ENCODE data around the gene CARD10. TPM values are rescaled to one million over a fixed set of nuclear protein-coding genes. Genes with fewer than 3 reads are reported as not detected.

The CARD10 gene
- total RNA-seq, 1 experiment from 2014 or later = 17.7 TPM

- H3K23ac ChIP-seq (ENCODE audit: insufficient read length, low read depth, low read length) = no peak overlapping the region
- H3K79me1 ChIP-seq (ENCODE audit: insufficient read depth, low read depth, low read length, poor library complexity, severe bottlenecking) = no peaks in the 10 kb centered on the region
- H3K18ac ChIP-seq (ENCODE audit: insufficient read length, low read depth, low read length) = no peak overlapping the region
- no peak overlapping the region for H2BK120ac ChIP-seq (ENCODE audit: low read depth, low read length, poor library complexity, severe bottlenecking)
- peaks cover 2% of the 10 kb centered on the region; the same call in 1 of the 2 replicates for H3K4me1 ChIP-seq (ENCODE audit: insufficient read depth, low read length)
- no peak overlapping the region for H4K5ac ChIP-seq (ENCODE audit: insufficient read length, low read depth, low read length)
- peaks cover 13% of the 10 kb centered on the region for H3K27me3 Mint-ChIP-seq (ENCODE audit: low read depth)
- H3K79me2 ChIP-seq (ENCODE audit: insufficient read depth, low read length) = no peaks in the 10 kb centered on the region
- H3T11ph ChIP-seq (ENCODE audit: low read length) = no peak overlapping the region
- DNase-seq = no peak
- no peaks in the 10 kb centered on the region; a peak in 2 of 5 replicates for H3K9me3 Mint-ChIP-seq
- H2BK15ac ChIP-seq (ENCODE audit: low read depth, low read length) = no peak overlapping the region
- no peak overlapping the region for H3K4me2 ChIP-seq (ENCODE audit: insufficient read depth, insufficient read length, low read length)
- TF ChIP-seq, protein P1, sequence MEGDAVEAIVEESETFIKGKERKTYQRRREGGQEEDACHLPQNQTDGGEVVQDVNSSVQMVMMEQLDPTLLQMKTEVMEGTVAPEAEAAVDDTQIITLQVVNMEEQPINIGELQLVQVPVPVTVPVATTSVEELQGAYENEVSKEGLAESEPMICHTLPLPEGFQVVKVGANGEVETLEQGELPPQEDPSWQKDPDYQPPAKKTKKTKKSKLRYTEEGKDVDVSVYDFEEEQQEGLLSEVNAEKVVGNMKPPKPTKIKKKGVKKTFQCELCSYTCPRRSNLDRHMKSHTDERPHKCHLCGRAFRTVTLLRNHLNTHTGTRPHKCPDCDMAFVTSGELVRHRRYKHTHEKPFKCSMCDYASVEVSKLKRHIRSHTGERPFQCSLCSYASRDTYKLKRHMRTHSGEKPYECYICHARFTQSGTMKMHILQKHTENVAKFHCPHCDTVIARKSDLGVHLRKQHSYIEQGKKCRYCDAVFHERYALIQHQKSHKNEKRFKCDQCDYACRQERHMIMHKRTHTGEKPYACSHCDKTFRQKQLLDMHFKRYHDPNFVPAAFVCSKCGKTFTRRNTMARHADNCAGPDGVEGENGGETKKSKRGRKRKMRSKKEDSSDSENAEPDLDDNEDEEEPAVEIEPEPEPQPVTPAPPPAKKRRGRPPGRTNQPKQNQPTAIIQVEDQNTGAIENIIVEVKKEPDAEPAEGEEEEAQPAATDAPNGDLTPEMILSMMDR (conservative IDR thresholded peaks at IDR 0.05) = no peak
- peak overlapping the region in 1 of 3 experiments; percentile 82; a peak in 2 of 7 replicates for H3K27ac Mint-ChIP-seq
- H3K9me3 ChIP-seq (ENCODE audit: control insufficient read depth, low read depth, low read length) = no peaks in the 10 kb centered on the region
- no peak overlapping the region for H3K9ac ChIP-seq (ENCODE audit: extremely low read depth, insufficient read length, low read length)
- peaks cover 27 to 48% of the 10 kb centered on the region in 2 experiments for H3K4me1 Mint-ChIP-seq
- H4K20me1 ChIP-seq (ENCODE audit: control insufficient read depth, insufficient read depth, insufficient read length) = no peaks in the 10 kb centered on the region
- no peak overlapping the region for H4K8ac ChIP-seq (replicated peaks; ENCODE audit: insufficient read length, low read depth, low read length)
- H3K4ac ChIP-seq (ENCODE audit: low read depth, low read length) = no peak overlapping the region
- no peaks in the 10 kb centered on the region for H3K27me3 ChIP-seq (ENCODE audit: insufficient read depth, low read length)
- no peak overlapping the region for H3K27ac ChIP-seq (ENCODE audit: insufficient read length, low read depth, low read length)
- WGBS (ENCODE audit: extremely low coverage, insufficient read length, low lambda C conversion rate) = no CpG with 5 or more reads among the region's 9 CpGs
- no peak overlapping the region for H3K4me3 Mint-ChIP-seq
- H2BK5ac ChIP-seq (ENCODE audit: insufficient read length, low read length) = no peak overlapping the region
- H3K36me3 Mint-ChIP-seq (ENCODE audit: insufficient read depth in 1 of 3, low read depth in 3 of 3) = no peaks in the 10 kb centered on the region
- H2AK5ac ChIP-seq (ENCODE audit: insufficient read length, low read length) = no peak overlapping the region
- H2AFZ ChIP-seq (ENCODE audit: low read length) = no peak overlapping the region
- no peak overlapping the region for H2BK20ac ChIP-seq (ENCODE audit: low read depth, low read length, poor library complexity, severe bottlenecking)
- no peak overlapping the region for H2BK12ac ChIP-seq (ENCODE audit: insufficient read length, low read depth, low read length)
- H3K56ac ChIP-seq (ENCODE audit: insufficient read length, low read depth, low read length) = no peak overlapping the region
- H3K14ac ChIP-seq (ENCODE audit: insufficient read depth, low read length) = no peak overlapping the region
- no peak overlapping the region for H4K91ac ChIP-seq (ENCODE audit: insufficient read length, low read depth, low read length)
- peaks cover 4% of the 10 kb centered on the region for H3K23me2 ChIP-seq (ENCODE audit: insufficient read length, low read depth, low read length, poor library complexity, severe bottlenecking)
Observed at GRCh38 chr22:37547251-37547741, 28.1 kb upstream of the CARD10 start.
